T follicular helper cell (primary cell): ENCODE data around the gene EVI5.

Source experiments
- DNase-seq: peaks from one replicate; pipeline ENCODE4 v3.0.0-alpha.2; 2020; ENCODE audit warnings: low read depth
- total RNA-seq, 2 experiments: gene quantifications; one replicate each; lab custom pipeline; 2026; lab: John Stamatoyannopoulos, UW

EVI5 gene
- total RNA-seq, result 3.4 to 64.5 reads per million in 2 experiments

GRCh38 chr1:92784639-92785500 lies at the start of gene EVI5:
Gene EVI5, minus strand, starts transcription at chr1:92785108. Its CDS starts 48,562 bp downstream, at chr1:92736546.
- DNase-seq, result peak; percentile 42

GRCh38 chr1:92834617-92835016 lies 49.7 kb upstream of the EVI5 start:
- no peak for DNase-seq

GRCh38 chr1:92833840-92834239 lies 48.9 kb upstream of the EVI5 start:
- DNase-seq, result no peak

- DNase-seq, result no peak
Measured at GRCh38 chr1:92832537-92833114, 47.7 kb upstream of the EVI5 start.

- peak; percentile 95 for DNase-seq
Measured at GRCh38 chr1:92831762-92832536, 47.0 kb upstream of the EVI5 start, which contains the start of gene RPL5. Gene RPL5, plus strand, starts transcription at chr1:92832040. Its CDS starts 75 bp downstream, at chr1:92832115.

GRCh38 chr1:92831368-92831761 lies 46.5 kb upstream of the EVI5 start:
- DNase-seq, result no peak

- no peak for DNase-seq
Measured at GRCh38 chr1:92826792-92827191, 41.9 kb upstream of the EVI5 start.

- DNase-seq, result no peak
Measured at GRCh38 chr1:92822879-92823278, 38.0 kb upstream of the EVI5 start.

GRCh38 chr1:92820551-92820950 lies 35.6 kb upstream of the EVI5 start:
- DNase-seq, result no peak

- DNase-seq, result no peak
Measured at GRCh38 chr1:92820024-92820423, 35.1 kb upstream of the EVI5 start.

GRCh38 chr1:92817986-92818764 lies 33.3 kb upstream of the EVI5 start:
- no peak for DNase-seq

GRCh38 chr1:92817137-92817697 lies 32.3 kb upstream of the EVI5 start:
- no peak for DNase-seq

- DNase-seq, result no peak
Measured at GRCh38 chr1:92816732-92817131, 31.8 kb upstream of the EVI5 start.

- no peak for DNase-seq
Measured at GRCh38 chr1:92808381-92808780, 23.5 kb upstream of the EVI5 start.

- no peak for DNase-seq
Measured at GRCh38 chr1:92805216-92805615, 20.3 kb upstream of the EVI5 start.

- DNase-seq, result no peak
Measured at GRCh38 chr1:92804721-92805201, 19.9 kb upstream of the EVI5 start.

GRCh38 chr1:92803140-92803887 lies 18.4 kb upstream of the EVI5 start:
- no peak for DNase-seq

- no peak for DNase-seq
Measured at GRCh38 chr1:92797961-92798360, 13.1 kb upstream of the EVI5 start.

- DNase-seq, result no peak
Measured at GRCh38 chr1:92797297-92797696, 12.4 kb upstream of the EVI5 start.

GRCh38 chr1:92795166-92795565 lies 10.3 kb upstream of the EVI5 start:
- DNase-seq, result no peak
